ENCODE measurements around the gene COBL. TPM values are rescaled to one million over a fixed set of nuclear protein-coding genes. Genes with fewer than 3 reads are reported as not detected.
A peak's percentile ranks its signal among the peaks of the same experiment; 100 is the strongest.

Gene COBL
- total and polyA plus RNA-seq, 2 of the 4 experiments (the other 2 are of a cell fraction), result under 0.01 TPM; not detected in 1

- Histone ChIP-seq H2AFZ (replicated peaks; ENCODE audit: low read length, poor library complexity) (no peak overlapping the region), H4K8ac (ENCODE audit: low read depth in 2 of 2, low read length in 2 of 2) (no peak overlapping the region), H3K9me1 (ENCODE audit: insufficient read depth, low read length) (peaks cover 25% of the 10 kb centered on the region), H3K27me3 (ENCODE audit: control insufficient read depth, insufficient read depth, low read length) (no peaks in the 10 kb centered on the region), H3K36me3 (ENCODE audit: control insufficient read depth, insufficient read depth, low read length) (no peaks in the 10 kb centered on the region), H4K5ac (ENCODE audit: low read depth, low read length) (no peak overlapping the region), H3K23ac (ENCODE audit: low read depth, low read length) (no peak overlapping the region), H2BK5ac (ENCODE audit: low read depth, low read length, poor library complexity, severe bottlenecking) (no peak overlapping the region), H3K4me3 (ENCODE audit: insufficient read depth, low read depth, low read length) (no peak overlapping the region), H2AK5ac (ENCODE audit: low read depth, low read length) (peak overlapping the region; percentile 31), H3K79me1 (ENCODE audit: low read depth in 1 of 2, low read length in 2 of 2) (no peaks in the 10 kb centered on the region), H3K27ac (ENCODE audit: insufficient read depth, low read length) (no peak overlapping the region), H3K4me1 (ENCODE audit: control insufficient read depth, insufficient read depth, low read length) (peaks cover 28% of the 10 kb centered on the region), H4K20me1 (ENCODE audit: insufficient read depth, low read length) (peaks cover 7% of the 10 kb centered on the region; the same call in 1 of the 2 replicates), H3K9me3 (ENCODE audit: control insufficient read depth, insufficient read depth, low read length) (no peaks in the 10 kb centered on the region), H3K4me2 (ENCODE audit: low read depth, low read length) (no peak overlapping the region), H2BK120ac (ENCODE audit: low read depth, low read length) (no peak overlapping the region; the same call in 1 of the 2 replicates), H2BK15ac (ENCODE audit: low read depth, low read length) (no peak overlapping the region), H2BK20ac (ENCODE audit: low read depth, low read length) (peak overlapping the region; percentile 26), H2AK9ac (replicated peaks; ENCODE audit: low read depth, low read length, poor library complexity) (no peak overlapping the region), H3K14ac (replicated peaks; ENCODE audit: low read depth, low read length) (no peak overlapping the region), H3K56ac (ENCODE audit: extremely low read depth, insufficient read depth, low read length) (no peak overlapping the region), H3K4ac (ENCODE audit: low read depth, low read length) (no peak overlapping the region; the same call in 1 of the 2 replicates), H3K18ac (ENCODE audit: low read depth, low read length) (no peak overlapping the region; the same call in 1 of the 2 replicates), H3K9ac (ENCODE audit: low read depth, low read length) (no peak overlapping the region), H4K91ac (ENCODE audit: insufficient read depth, low read depth, low read length) (no peak overlapping the region)
- 77% methylated on average over 4 of the region's 8 CpGs; no CpG with 5 or more reads in 1 of the 2 experiments for WGBS, 2 experiments (ENCODE audit: extremely low coverage in 2 of 2, insufficient read length in 1 of 2)
- no peak for ATAC-seq (ENCODE audit: low read depth)
- no TSS peak for BruUV-seq (replicated peaks)
- intact Hi-C loops (cut with micrococcal nuclease), result no loop called here
- no peak for DNase-seq
- ChIA-PET POLR2A (ENCODE audit: unreplicated experiment) (no interaction called here), CTCF (no interaction called here)
- TF ChIP-seq MXI1 (IDR thresholded peaks at IDR 0.05; ENCODE audit: borderline replicate concordance, low read depth, low read length) (no peak), CEBPB (IDR thresholded peaks at IDR 0.05; ENCODE audit: low read depth, low read length) (no peak), MAFK (IDR thresholded peaks at IDR 0.05; ENCODE audit: low read depth, low read length) (no peak), RAD21 (IDR thresholded peaks at IDR 0.05; ENCODE audit: low read length) (no peak), RFX5 (IDR thresholded peaks at IDR 0.05; ENCODE audit: low read depth, low read length) (no peak), MAZ (IDR thresholded peaks at IDR 0.05; ENCODE audit: borderline replicate concordance, low read depth, low read length) (no peak), CHD1 (IDR thresholded peaks at IDR 0.05; ENCODE audit: low read depth, low read length) (no peak)
- in situ Hi-C loops (cut with MboI; ENCODE audit: low sequenced_read_pairs), result no loop called here
- dilution Hi-C loops (cut with HindIII; ENCODE audit: low sequenced_read_pairs, unreplicated experiment), result no loop called here
These were observed 284.7 kb downstream of the COBL start for GRCh38 chr7:51031791-51032515.

Measured in IMR-90 (cell line).